ENCODE results near the gene PRKAG2.

- TF ChIP-seq POLR2AphosphoS5 (IDR thresholded peaks at IDR 0.05; ENCODE audit: borderline replicate concordance, low read depth, low read length), result no peak
- TF ChIP-seq EZH2 (IDR thresholded peaks at IDR 0.05), result no peak
These were observed 28.4 kb upstream of the PRKAG2 start for GRCh38 chr7:151905353-151905752.

Measured in SK-N-MC (cell line).